ENCODE measurements around the gene KMO. TPM values are rescaled to one million over a fixed set of nuclear protein-coding genes. Genes with fewer than 3 reads are reported as not detected.

The KMO gene
- total and polyA plus RNA-seq, 2 experiments from 2014 or later: not detected

DNA sequence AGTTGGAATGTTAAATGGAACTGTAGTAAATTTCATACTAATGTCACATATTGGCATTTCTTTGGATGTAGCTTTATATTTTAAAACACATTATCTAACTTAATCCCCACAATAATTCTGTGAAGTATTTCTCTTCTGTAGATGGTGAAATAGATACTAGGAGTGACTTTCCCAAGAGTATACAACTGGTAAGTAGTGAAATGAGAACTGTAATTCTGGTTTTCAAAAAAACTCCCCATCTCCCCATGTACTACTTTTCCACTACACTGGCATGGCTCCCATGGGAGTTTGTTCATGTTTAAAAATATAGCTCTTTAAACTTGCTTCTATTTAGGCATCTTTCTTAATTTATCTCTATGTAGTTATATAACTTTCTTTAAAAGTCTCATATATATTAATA, 97.8 kb downstream of the KMO start:
- H4K20me1 ChIP-seq (ENCODE audit: insufficient read depth): no peaks in the 10 kb centered on the region
- H3F3A ChIP-seq (ENCODE audit: insufficient read depth): no peaks in the 10 kb centered on the region
- no peaks in the 10 kb centered on the region for H3K79me2 ChIP-seq (ENCODE audit: insufficient read depth)
- no peaks in the 10 kb centered on the region for H3K36me3 ChIP-seq (ENCODE audit: low read depth)
- H3K4me3 ChIP-seq: no peak overlapping the region
- TF ChIP-seq EZH2phosphoT487 (IDR thresholded peaks at IDR 0.05; ENCODE audit: insufficient read depth, low read depth) (no peak), EZH2 (IDR thresholded peaks at IDR 0.05; ENCODE audit: insufficient read depth, poor library complexity, severe bottlenecking) (no peak)
- H3K27me3 ChIP-seq (replicated peaks; ENCODE audit: insufficient read depth): no peaks in the 10 kb centered on the region
- no peak overlapping the region for H2AFZ ChIP-seq
- no peaks in the 10 kb centered on the region for H3K9me3 ChIP-seq (ENCODE audit: low read depth)
- DNase-seq: no peak
- H3K4me2 ChIP-seq (ENCODE audit: unreplicated experiment): no peak overlapping the region
- H3K9me2 ChIP-seq (ENCODE audit: insufficient read depth): no peaks in the 10 kb centered on the region
- no peak overlapping the region for H3K27ac ChIP-seq
- H3K9ac ChIP-seq: no peak overlapping the region
- peaks cover 4% of the 10 kb centered on the region for H3K4me1 ChIP-seq (ENCODE audit: insufficient read depth)
- in situ Hi-C loops (cut with MboI): no loop called here

DNA sequence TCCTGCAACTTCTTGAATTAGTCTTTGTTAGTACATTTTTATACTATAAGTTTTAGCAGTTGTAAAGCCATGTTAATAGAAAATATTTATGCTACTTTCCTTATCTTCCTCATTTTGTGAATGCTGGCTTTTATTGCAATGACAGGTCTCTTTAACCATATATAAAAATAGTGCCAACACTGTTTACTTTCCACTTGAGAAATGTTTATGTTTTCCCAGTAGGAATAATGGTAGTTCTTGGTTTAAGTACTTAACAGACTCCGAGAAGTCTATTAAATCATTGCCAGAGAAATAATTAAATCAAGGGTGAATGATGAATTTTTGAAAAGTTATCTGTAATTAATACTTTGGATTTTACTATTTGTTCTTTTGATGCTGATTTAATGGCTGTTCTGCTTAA, 98.3 kb downstream of the KMO start:
- Histone ChIP-seq H3K79me2 (ENCODE audit: insufficient read depth) (no peaks in the 10 kb centered on the region), H3K9me2 (ENCODE audit: insufficient read depth) (no peaks in the 10 kb centered on the region), H2AFZ (no peak overlapping the region), H3K9ac (no peak overlapping the region), H3K4me1 (ENCODE audit: insufficient read depth) (no peaks in the 10 kb centered on the region), H3K27ac (no peak overlapping the region), H3K9me3 (ENCODE audit: low read depth) (no peaks in the 10 kb centered on the region), H3K27me3 (replicated peaks; ENCODE audit: insufficient read depth) (no peaks in the 10 kb centered on the region), H3F3A (ENCODE audit: insufficient read depth) (no peaks in the 10 kb centered on the region), H4K20me1 (ENCODE audit: insufficient read depth) (no peaks in the 10 kb centered on the region), H3K4me2 (ENCODE audit: unreplicated experiment) (no peak overlapping the region), H3K4me3 (no peak overlapping the region), H3K36me3 (ENCODE audit: low read depth) (peaks cover 5% of the 10 kb centered on the region; the same call in 1 of the 2 replicates)
- in situ Hi-C loops (cut with MboI): no loop called here
- TF ChIP-seq EZH2 (IDR thresholded peaks at IDR 0.05; ENCODE audit: insufficient read depth, poor library complexity, severe bottlenecking) (no peak), EZH2phosphoT487 (IDR thresholded peaks at IDR 0.05; ENCODE audit: insufficient read depth, low read depth) (no peak)
- no peak for DNase-seq
- WGBS, 2 experiments (ENCODE audit: low coverage in 1 of 2, low lambda C conversion rate in 2 of 2, missing lambda C conversion rate in 2 of 2): 94 to 100% methylated on average over 1 of the region's 1 CpG

DNA sequence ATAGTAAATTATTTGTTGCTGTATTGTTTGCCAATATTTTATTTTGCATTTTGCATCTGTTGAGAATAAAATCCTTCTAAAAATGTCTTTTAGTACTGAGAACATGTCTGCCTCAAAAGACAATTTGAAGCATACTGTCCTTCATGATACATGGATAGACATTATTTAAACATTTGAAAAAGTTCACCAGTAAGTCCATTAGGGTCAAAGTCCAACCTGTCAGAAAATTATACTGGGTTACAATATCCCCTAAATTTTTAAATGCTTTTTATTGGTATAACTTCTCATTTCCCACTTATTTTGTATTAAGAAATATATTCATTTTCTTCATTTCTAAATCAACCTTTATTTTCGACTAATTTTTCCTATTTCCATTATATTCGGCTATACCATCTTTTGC, 98.7 kb downstream of the KMO start:
- Histone ChIP-seq H3K27ac (no peak overlapping the region), H2AFZ (no peak overlapping the region), H3K27me3 (replicated peaks; ENCODE audit: insufficient read depth) (no peaks in the 10 kb centered on the region), H3K36me3 (ENCODE audit: low read depth) (peaks cover 6% of the 10 kb centered on the region; the same call in 1 of the 2 replicates), H3K4me1 (ENCODE audit: insufficient read depth) (no peaks in the 10 kb centered on the region), H4K20me1 (ENCODE audit: insufficient read depth) (no peaks in the 10 kb centered on the region), H3K9me2 (ENCODE audit: insufficient read depth) (no peaks in the 10 kb centered on the region), H3K9ac (no peak overlapping the region), H3K4me2 (ENCODE audit: unreplicated experiment) (no peak overlapping the region), H3K9me3 (ENCODE audit: low read depth) (no peaks in the 10 kb centered on the region), H3F3A (ENCODE audit: insufficient read depth) (no peaks in the 10 kb centered on the region), H3K79me2 (ENCODE audit: insufficient read depth) (0 out of 2 replicates have a peak, but pooled peaks cover 3% of the 10 kb centered on the region), H3K4me3 (no peak overlapping the region)
- in situ Hi-C loops (cut with MboI): no loop called here
- TF ChIP-seq EZH2phosphoT487 (IDR thresholded peaks at IDR 0.05; ENCODE audit: insufficient read depth, low read depth) (no peak), EZH2 (IDR thresholded peaks at IDR 0.05; ENCODE audit: insufficient read depth, poor library complexity, severe bottlenecking) (no peak)
- DNase-seq: no peak
- 100% methylated on average over 2 of the region's 2 CpGs for WGBS, 2 experiments (ENCODE audit: low coverage in 1 of 2, low lambda C conversion rate in 2 of 2, missing lambda C conversion rate in 2 of 2)

DNA sequence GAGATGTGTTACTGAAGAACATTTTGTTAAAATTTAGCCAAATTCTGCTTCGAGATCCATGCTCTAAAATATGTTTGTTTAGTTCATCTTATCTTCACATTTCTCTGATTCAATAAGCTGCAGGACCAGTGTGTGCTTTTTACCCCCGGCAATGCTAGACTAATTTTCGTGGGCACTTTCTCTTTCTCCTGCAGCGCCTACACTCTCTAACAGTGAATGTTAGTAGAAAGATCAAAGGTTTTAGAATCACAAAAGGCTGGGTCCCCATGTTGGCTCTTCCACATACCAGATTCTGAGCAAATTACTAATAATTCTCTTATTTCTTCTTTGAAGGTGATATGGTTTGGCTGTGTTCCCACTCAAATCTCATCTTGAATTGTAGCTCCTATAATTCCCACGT, 99.5 kb downstream of the KMO start:
- in situ Hi-C loops (cut with MboI): no loop called here
- Histone ChIP-seq H3K4me1 (ENCODE audit: insufficient read depth) (no peaks in the 10 kb centered on the region), H3K4me3 (no peak overlapping the region), H2AFZ (no peak overlapping the region), H3K9me3 (ENCODE audit: low read depth) (no peaks in the 10 kb centered on the region), H3K9ac (no peak overlapping the region), H3K36me3 (ENCODE audit: low read depth) (peaks cover 6% of the 10 kb centered on the region; the same call in 1 of the 2 replicates), H4K20me1 (ENCODE audit: insufficient read depth) (no peaks in the 10 kb centered on the region), H3K4me2 (ENCODE audit: unreplicated experiment) (no peak overlapping the region), H3K27me3 (replicated peaks; ENCODE audit: insufficient read depth) (no peaks in the 10 kb centered on the region), H3K79me2 (ENCODE audit: insufficient read depth) (peaks cover 11% of the 10 kb centered on the region; the same call in 1 of the 2 replicates), H3K9me2 (ENCODE audit: insufficient read depth) (no peaks in the 10 kb centered on the region), H3F3A (ENCODE audit: insufficient read depth) (no peaks in the 10 kb centered on the region), H3K27ac (no peak overlapping the region)
- 86 to 90% methylated on average over 5 of the region's 5 CpGs for WGBS, 2 experiments (ENCODE audit: low coverage in 1 of 2, low lambda C conversion rate in 2 of 2, missing lambda C conversion rate in 2 of 2)
- no peak for DNase-seq
- TF ChIP-seq EZH2phosphoT487 (IDR thresholded peaks at IDR 0.05; ENCODE audit: insufficient read depth, low read depth) (no peak), EZH2 (IDR thresholded peaks at IDR 0.05; ENCODE audit: insufficient read depth, poor library complexity, severe bottlenecking) (no peak)

DNA sequence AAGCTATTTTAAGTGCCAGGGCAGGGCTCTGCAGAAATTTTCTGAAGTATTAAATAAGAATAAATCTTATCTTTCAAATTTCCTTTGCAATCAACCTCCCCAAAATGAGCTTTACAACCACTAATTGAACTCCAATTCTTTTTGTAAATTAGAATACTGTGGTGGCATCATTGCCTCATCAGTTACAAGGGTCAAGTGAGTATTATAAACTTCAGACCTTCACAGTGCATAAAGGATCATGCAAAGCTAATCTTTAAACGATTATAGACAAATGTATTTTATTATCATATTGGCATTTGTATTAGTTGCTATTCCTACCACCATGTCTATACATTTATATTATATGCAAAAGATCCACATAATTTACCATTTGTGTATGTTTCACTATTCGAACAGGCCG, 100.8 kb downstream of the KMO start:
- no peaks in the 10 kb centered on the region for H3K27me3 ChIP-seq (replicated peaks; ENCODE audit: insufficient read depth)
- H2AFZ ChIP-seq: no peak overlapping the region
- no peaks in the 10 kb centered on the region for H3F3A ChIP-seq (ENCODE audit: insufficient read depth)
- no peak overlapping the region for H3K9ac ChIP-seq
- H3K36me3 ChIP-seq (ENCODE audit: low read depth): peaks cover 6% of the 10 kb centered on the region; the same call in 1 of the 2 replicates
- H4K20me1 ChIP-seq (ENCODE audit: insufficient read depth): no peaks in the 10 kb centered on the region
- H3K9me3 ChIP-seq (ENCODE audit: low read depth): no peaks in the 10 kb centered on the region
- WGBS, 2 experiments (ENCODE audit: low coverage in 1 of 2, low lambda C conversion rate in 2 of 2, missing lambda C conversion rate in 2 of 2): 96 to 99% methylated on average over 3 of the region's 3 CpGs
- no peak overlapping the region for H3K27ac ChIP-seq
- H3K79me2 ChIP-seq (ENCODE audit: insufficient read depth): peaks cover 22% of the 10 kb centered on the region
- no peaks in the 10 kb centered on the region for H3K9me2 ChIP-seq (ENCODE audit: insufficient read depth)
- TF ChIP-seq EZH2phosphoT487 (IDR thresholded peaks at IDR 0.05; ENCODE audit: insufficient read depth, low read depth) (no peak), EZH2 (IDR thresholded peaks at IDR 0.05; ENCODE audit: insufficient read depth, poor library complexity, severe bottlenecking) (no peak)
- no peak overlapping the region for H3K4me3 ChIP-seq
- DNase-seq: no peak
- H3K4me2 ChIP-seq (ENCODE audit: unreplicated experiment): no peak overlapping the region
- in situ Hi-C loops (cut with MboI): no loop called here
- 0 out of 2 replicates have a peak, but pooled peaks cover 13% of the 10 kb centered on the region for H3K4me1 ChIP-seq (ENCODE audit: insufficient read depth)
